Measurements from ENCODE around the gene LRP1B.

- TF ChIP-seq, protein P1, sequence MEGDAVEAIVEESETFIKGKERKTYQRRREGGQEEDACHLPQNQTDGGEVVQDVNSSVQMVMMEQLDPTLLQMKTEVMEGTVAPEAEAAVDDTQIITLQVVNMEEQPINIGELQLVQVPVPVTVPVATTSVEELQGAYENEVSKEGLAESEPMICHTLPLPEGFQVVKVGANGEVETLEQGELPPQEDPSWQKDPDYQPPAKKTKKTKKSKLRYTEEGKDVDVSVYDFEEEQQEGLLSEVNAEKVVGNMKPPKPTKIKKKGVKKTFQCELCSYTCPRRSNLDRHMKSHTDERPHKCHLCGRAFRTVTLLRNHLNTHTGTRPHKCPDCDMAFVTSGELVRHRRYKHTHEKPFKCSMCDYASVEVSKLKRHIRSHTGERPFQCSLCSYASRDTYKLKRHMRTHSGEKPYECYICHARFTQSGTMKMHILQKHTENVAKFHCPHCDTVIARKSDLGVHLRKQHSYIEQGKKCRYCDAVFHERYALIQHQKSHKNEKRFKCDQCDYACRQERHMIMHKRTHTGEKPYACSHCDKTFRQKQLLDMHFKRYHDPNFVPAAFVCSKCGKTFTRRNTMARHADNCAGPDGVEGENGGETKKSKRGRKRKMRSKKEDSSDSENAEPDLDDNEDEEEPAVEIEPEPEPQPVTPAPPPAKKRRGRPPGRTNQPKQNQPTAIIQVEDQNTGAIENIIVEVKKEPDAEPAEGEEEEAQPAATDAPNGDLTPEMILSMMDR (IDR thresholded peaks at IDR 0.05), result no peak
- no peak for TF ChIP-seq EP300 (IDR thresholded peaks at IDR 0.05)
- no peak for TF ChIP-seq POLR2A (IDR thresholded peaks at IDR 0.05)
Observed at GRCh38 chr2:142136571-142136970, 5.8 kb upstream of the LRP1B start.

All from tibial nerve (tissue), 4 donors.